LNCaP clone FGC (cell line): ENCODE data around the gene TXNL4A.
A peak's percentile ranks its signal among the peaks of the same experiment; 100 is the strongest.

Experiments
- DNase-seq: peaks from one replicate; pipeline ENCODE4 v3.0.0-alpha.2; 2011; ENCODE audit warnings: low read depth
- H3K4me3 ChIP-seq: 2 replicates; pipeline ENCODE4 v1.5.1; 2011; ENCODE audit warnings: mild to moderate bottlenecking, low read depth, low read length, control low read depth
- CTCF ChIP-seq: IDR thresholded peaks from 2 replicates; pipeline ENCODE4 v1.5.1; 2012; ENCODE audit warnings: mild to moderate bottlenecking; ENCODE audit not compliant: control insufficient read depth, insufficient read depth; ENCODE audit errors: extremely low read depth

TXNL4A gene

GRCh38 chr18:79973517-79973916, 14.8 kb downstream of the TXNL4A start:
- H3K4me3 ChIP-seq, result no peak overlapping the region
- no peak for TF ChIP-seq CTCF
- DNase-seq, result no peak

GRCh38 chr18:79972720-79973119, 15.6 kb downstream of the TXNL4A start:
- DNase-seq, result no peak
- TF ChIP-seq CTCF, result no peak
- no peak overlapping the region for H3K4me3 ChIP-seq

- no peak for TF ChIP-seq CTCF
- no peak overlapping the region for H3K4me3 ChIP-seq
- no peak for DNase-seq
Observed at GRCh38 chr18:79971986-79972385, 16.4 kb downstream of the TXNL4A start.

- no peak for DNase-seq
- no peak for TF ChIP-seq CTCF
- no peak overlapping the region for H3K4me3 ChIP-seq
Observed at GRCh38 chr18:79971211-79971952, 17.0 kb downstream of the TXNL4A start.

- H3K4me3 ChIP-seq, result no peak overlapping the region
- no peak for TF ChIP-seq CTCF
Observed at GRCh38 chr18:79970419-79971133, 17.8 kb downstream of the TXNL4A start.

GRCh38 chr18:79965119-79965902, 23.1 kb downstream of the TXNL4A start:
- no peak for TF ChIP-seq CTCF
- peak overlapping the region; percentile 85 for H3K4me3 ChIP-seq
- DNase-seq, result no peak

More at GRCh38 chr18:79970419-79971133, 17.8 kb downstream of the TXNL4A start:
- DNase-seq, result no peak
